HEK293 (cell line): ENCODE results near the gene BOC.

Source experiments
- GLIS1 ChIP-seq: fragments of 450-650 bp; formaldehyde crosslinking; IDR thresholded peaks from 2 replicates; pipeline ENCODE4 v1.5.1; 2016; ENCODE audit warnings: missing biosample characterization, missing genetic modification characterization
- KLF9 ChIP-seq: fragments of 450-650 bp; formaldehyde crosslinking; IDR thresholded peaks from 2 replicates; pipeline ENCODE4 v1.5.1; 2016; ENCODE audit warnings: missing biosample characterization, missing genetic modification characterization, low read depth
- SP2 ChIP-seq: fragments of 450-650 bp; formaldehyde crosslinking; IDR thresholded peaks from 2 replicates; pipeline ENCODE4 v1.5.1; 2016; ENCODE audit warnings: missing biosample characterization, missing genetic modification characterization
- TCF7L2 ChIP-seq: IDR thresholded peaks from 2 replicates; pipeline ENCODE4 v1.6.1; 2011; ENCODE audit warnings: low read depth, mild to moderate bottlenecking, inconsistent platforms, low read length, moderate library complexity, borderline replicate concordance
- YY1 ChIP-seq: fragments of 450-650 bp; formaldehyde crosslinking; IDR thresholded peaks from 2 replicates; pipeline ENCODE4 v1.5.1; 2018; ENCODE audit warnings: missing biosample characterization, missing genetic modification characterization
- ZNF391 ChIP-seq: fragments of 450-650 bp; formaldehyde crosslinking; IDR thresholded peaks from 2 replicates; pipeline ENCODE4 v1.5.1; 2016; ENCODE audit warnings: low read depth, missing biosample characterization, missing genetic modification characterization, borderline replicate concordance
- ZNF510 ChIP-seq: fragments of 450-650 bp; formaldehyde crosslinking; IDR thresholded peaks from 2 replicates; pipeline ENCODE4 v1.5.1; 2018; ENCODE audit warnings: mild to moderate bottlenecking, missing genetic modification characterization, missing biosample characterization; ENCODE audit not compliant: insufficient replicate concordance
- ZNF530 ChIP-seq: fragments of 450-650 bp; formaldehyde crosslinking; IDR thresholded peaks from 2 replicates; pipeline ENCODE4 v1.5.1; 2016; ENCODE audit warnings: low read depth, missing biosample characterization, missing genetic modification characterization
- ZNF571 ChIP-seq: fragments of 450-650 bp; formaldehyde crosslinking; IDR thresholded peaks from 2 replicates; pipeline ENCODE4 v1.5.0; 2017; ENCODE audit warnings: missing biosample characterization, missing genetic modification characterization
- TF ChIP-seq, protein P1 (sequence below): fragments of 450-650 bp; formaldehyde crosslinking; IDR thresholded peaks from 2 replicates; pipeline ENCODE4 v1.5.1; 2016; ENCODE audit warnings: missing biosample characterization, missing genetic modification characterization
- TF ChIP-seq, protein P2 (sequence below): fragments of 450-650 bp; formaldehyde crosslinking; IDR thresholded peaks from 2 replicates; pipeline ENCODE4 v1.5.1; 2016; ENCODE audit warnings: missing biosample characterization, missing genetic modification characterization
- TF ChIP-seq, protein P3 (sequence below): fragments of 450-650 bp; formaldehyde crosslinking; IDR thresholded peaks from 2 replicates; pipeline ENCODE4 v1.5.1; 2016; ENCODE audit warnings: missing biosample characterization, missing genetic modification characterization
- TF ChIP-seq, protein P4 (sequence below): fragments of 450-650 bp; formaldehyde crosslinking; IDR thresholded peaks from 2 replicates; pipeline ENCODE4 v1.5.1; 2016; ENCODE audit warnings: missing biosample characterization, missing genetic modification characterization
- TF ChIP-seq, protein P5 (sequence below): fragments of 450-650 bp; formaldehyde crosslinking; IDR thresholded peaks from 2 replicates; pipeline ENCODE4 v1.5.1; 2016; ENCODE audit warnings: missing biosample characterization, missing genetic modification characterization, low read depth

DNA sequence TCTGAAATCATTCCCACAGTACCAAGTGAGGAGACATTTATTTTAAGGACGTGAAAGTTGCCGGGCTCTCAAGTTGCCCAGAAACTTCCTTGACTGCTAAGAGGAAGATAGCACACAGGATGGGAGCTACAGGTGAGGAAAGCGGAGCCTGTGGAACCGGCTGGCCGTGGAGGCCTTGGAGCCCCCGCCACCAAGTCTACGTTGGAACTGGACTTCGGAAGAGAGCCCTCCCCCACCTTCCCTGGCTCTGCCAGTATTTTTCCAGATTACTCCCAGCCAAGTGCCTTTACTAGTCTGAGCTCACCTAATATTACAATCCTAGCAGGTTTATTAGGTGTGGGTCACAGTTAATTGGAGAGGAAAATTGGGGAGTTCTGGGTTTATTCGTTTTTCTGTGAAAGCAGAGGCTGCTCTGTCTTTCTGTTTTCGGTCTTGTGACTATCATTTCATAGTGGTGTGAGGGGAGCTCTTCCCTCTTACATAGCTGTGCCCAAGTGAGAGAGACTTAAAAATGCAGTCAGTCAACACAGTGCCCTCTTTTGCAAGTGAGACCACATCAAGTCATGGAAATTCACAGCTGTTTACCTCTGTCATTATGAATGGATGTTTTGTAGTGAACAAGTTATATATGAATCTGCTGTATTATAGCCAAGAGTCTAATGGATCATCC, 6.8 kb downstream of the BOC start:
- TF ChIP-seq, protein P1, sequence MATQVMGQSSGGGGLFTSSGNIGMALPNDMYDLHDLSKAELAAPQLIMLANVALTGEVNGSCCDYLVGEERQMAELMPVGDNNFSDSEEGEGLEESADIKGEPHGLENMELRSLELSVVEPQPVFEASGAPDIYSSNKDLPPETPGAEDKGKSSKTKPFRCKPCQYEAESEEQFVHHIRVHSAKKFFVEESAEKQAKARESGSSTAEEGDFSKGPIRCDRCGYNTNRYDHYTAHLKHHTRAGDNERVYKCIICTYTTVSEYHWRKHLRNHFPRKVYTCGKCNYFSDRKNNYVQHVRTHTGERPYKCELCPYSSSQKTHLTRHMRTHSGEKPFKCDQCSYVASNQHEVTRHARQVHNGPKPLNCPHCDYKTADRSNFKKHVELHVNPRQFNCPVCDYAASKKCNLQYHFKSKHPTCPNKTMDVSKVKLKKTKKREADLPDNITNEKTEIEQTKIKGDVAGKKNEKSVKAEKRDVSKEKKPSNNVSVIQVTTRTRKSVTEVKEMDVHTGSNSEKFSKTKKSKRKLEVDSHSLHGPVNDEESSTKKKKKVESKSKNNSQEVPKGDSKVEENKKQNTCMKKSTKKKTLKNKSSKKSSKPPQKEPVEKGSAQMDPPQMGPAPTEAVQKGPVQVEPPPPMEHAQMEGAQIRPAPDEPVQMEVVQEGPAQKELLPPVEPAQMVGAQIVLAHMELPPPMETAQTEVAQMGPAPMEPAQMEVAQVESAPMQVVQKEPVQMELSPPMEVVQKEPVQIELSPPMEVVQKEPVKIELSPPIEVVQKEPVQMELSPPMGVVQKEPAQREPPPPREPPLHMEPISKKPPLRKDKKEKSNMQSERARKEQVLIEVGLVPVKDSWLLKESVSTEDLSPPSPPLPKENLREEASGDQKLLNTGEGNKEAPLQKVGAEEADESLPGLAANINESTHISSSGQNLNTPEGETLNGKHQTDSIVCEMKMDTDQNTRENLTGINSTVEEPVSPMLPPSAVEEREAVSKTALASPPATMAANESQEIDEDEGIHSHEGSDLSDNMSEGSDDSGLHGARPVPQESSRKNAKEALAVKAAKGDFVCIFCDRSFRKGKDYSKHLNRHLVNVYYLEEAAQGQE (tag by site-specific recombination) = no peak
- no peak for TF ChIP-seq GLIS1 (tag by site-specific recombination)
- TF ChIP-seq, protein P2, sequence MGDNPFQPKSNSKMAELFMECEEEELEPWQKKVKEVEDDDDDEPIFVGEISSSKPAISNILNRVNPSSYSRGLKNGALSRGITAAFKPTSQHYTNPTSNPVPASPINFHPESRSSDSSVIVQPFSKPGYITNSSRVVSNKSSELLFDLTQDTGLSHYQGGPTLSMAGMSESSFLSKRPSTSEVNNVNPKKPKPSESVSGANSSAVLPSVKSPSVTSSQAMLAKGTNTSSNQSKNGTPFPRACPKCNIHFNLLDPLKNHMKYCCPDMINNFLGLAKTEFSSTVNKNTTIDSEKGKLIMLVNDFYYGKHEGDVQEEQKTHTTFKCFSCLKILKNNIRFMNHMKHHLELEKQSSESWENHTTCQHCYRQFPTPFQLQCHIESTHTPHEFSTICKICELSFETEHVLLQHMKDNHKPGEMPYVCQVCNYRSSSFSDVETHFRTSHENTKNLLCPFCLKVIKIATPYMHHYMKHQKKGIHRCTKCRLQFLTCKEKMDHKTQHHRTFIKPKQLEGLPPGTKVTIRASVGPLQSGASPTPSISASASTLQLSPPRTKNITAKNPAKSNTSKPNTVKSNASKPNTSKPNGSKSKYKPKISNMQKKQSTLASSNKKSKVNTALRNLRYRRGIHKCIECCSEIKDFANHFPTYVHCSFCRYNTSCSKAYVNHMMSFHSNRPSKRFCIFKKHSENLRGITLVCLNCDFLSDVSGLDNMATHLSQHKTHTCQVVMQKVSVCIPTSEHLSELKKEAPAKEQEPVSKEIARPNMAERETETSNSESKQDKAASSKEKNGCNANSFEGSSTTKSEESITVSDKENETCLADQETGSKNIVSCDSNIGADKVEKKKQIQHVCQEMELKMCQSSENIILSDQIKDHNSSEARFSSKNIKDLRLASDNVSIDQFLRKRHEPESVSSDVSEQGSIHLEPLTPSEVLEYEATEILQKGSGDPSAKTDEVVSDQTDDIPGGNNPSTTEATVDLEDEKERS (tag by site-specific recombination) = no peak
- no peak for TF ChIP-seq ZNF391
- TF ChIP-seq, protein P3, sequence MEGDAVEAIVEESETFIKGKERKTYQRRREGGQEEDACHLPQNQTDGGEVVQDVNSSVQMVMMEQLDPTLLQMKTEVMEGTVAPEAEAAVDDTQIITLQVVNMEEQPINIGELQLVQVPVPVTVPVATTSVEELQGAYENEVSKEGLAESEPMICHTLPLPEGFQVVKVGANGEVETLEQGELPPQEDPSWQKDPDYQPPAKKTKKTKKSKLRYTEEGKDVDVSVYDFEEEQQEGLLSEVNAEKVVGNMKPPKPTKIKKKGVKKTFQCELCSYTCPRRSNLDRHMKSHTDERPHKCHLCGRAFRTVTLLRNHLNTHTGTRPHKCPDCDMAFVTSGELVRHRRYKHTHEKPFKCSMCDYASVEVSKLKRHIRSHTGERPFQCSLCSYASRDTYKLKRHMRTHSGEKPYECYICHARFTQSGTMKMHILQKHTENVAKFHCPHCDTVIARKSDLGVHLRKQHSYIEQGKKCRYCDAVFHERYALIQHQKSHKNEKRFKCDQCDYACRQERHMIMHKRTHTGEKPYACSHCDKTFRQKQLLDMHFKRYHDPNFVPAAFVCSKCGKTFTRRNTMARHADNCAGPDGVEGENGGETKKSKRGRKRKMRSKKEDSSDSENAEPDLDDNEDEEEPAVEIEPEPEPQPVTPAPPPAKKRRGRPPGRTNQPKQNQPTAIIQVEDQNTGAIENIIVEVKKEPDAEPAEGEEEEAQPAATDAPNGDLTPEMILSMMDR (tag by site-specific recombination) = no peak
- TF ChIP-seq ZNF530 (tag by site-specific recombination) = no peak
- TF ChIP-seq, protein P4, sequence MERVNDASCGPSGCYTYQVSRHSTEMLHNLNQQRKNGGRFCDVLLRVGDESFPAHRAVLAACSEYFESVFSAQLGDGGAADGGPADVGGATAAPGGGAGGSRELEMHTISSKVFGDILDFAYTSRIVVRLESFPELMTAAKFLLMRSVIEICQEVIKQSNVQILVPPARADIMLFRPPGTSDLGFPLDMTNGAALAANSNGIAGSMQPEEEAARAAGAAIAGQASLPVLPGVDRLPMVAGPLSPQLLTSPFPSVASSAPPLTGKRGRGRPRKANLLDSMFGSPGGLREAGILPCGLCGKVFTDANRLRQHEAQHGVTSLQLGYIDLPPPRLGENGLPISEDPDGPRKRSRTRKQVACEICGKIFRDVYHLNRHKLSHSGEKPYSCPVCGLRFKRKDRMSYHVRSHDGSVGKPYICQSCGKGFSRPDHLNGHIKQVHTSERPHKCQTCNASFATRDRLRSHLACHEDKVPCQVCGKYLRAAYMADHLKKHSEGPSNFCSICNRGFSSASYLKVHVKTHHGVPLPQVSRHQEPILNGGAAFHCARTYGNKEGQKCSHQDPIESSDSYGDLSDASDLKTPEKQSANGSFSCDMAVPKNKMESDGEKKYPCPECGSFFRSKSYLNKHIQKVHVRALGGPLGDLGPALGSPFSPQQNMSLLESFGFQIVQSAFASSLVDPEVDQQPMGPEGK (tag by site-specific recombination) = no peak
- TF ChIP-seq, protein P5, sequence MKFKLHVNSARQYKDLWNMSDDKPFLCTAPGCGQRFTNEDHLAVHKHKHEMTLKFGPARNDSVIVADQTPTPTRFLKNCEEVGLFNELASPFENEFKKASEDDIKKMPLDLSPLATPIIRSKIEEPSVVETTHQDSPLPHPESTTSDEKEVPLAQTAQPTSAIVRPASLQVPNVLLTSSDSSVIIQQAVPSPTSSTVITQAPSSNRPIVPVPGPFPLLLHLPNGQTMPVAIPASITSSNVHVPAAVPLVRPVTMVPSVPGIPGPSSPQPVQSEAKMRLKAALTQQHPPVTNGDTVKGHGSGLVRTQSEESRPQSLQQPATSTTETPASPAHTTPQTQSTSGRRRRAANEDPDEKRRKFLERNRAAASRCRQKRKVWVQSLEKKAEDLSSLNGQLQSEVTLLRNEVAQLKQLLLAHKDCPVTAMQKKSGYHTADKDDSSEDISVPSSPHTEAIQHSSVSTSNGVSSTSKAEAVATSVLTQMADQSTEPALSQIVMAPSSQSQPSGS = no peak
- TF ChIP-seq KLF9 (tag by site-specific recombination) = no peak
- TF ChIP-seq YY1 (tag by site-specific recombination) = no peak
- TF ChIP-seq SP2 (tag by site-specific recombination) = no peak
- no peak for TF ChIP-seq TCF7L2
- TF ChIP-seq ZNF510 (tag by site-specific recombination) = no peak
- TF ChIP-seq ZNF571 = no peak
